ENCODE measurements around the gene TBC1D22A.
A peak's percentile ranks its signal among the peaks of the same experiment; 100 is the strongest.
"Not testable (repeated sequence)": the region's sequence is repeated elsewhere in the genome, so short reads cannot be mapped to it uniquely, and the experiment has no call there.

TBC1D22A gene

GRCh38 chr22:46815132-46815531, 52.7 kb downstream of the TBC1D22A start:
- DNase-seq, result peak; percentile 32

GRCh38 chr22:46815559-46815895, 53.1 kb downstream of the TBC1D22A start:
- DNase-seq, result no peak

GRCh38 chr22:46815896-46816731, 53.7 kb downstream of the TBC1D22A start:
- DNase-seq, result peak; percentile 55

GRCh38 chr22:46817390-46817789, 54.9 kb downstream of the TBC1D22A start:
- not testable (repeated sequence) for DNase-seq

- DNase-seq, result no peak
Observed at GRCh38 chr22:46823248-46823647, 60.8 kb downstream of the TBC1D22A start.

GRCh38 chr22:46823654-46824053, 61.2 kb downstream of the TBC1D22A start:
- DNase-seq, result no peak

GRCh38 chr22:46824344-46824909, 62.0 kb downstream of the TBC1D22A start:
- no peak for DNase-seq

- DNase-seq, result no peak
Observed at GRCh38 chr22:46824980-46825544, 62.6 kb downstream of the TBC1D22A start.

- DNase-seq, result no peak
Observed at GRCh38 chr22:46826438-46827135, 64.1 kb downstream of the TBC1D22A start.

GRCh38 chr22:46827136-46827780, 64.8 kb downstream of the TBC1D22A start:
- DNase-seq, result peak; percentile 83

GRCh38 chr22:46827781-46828180, 65.3 kb downstream of the TBC1D22A start:
- no peak for DNase-seq

- DNase-seq, result no peak
Observed at GRCh38 chr22:46828323-46828900, 66.0 kb downstream of the TBC1D22A start.

- peak; percentile 37 for DNase-seq
Observed at GRCh38 chr22:46829117-46829891, 66.9 kb downstream of the TBC1D22A start.

- no peak for DNase-seq
Observed at GRCh38 chr22:46829941-46830715, 67.7 kb downstream of the TBC1D22A start.

- peak; percentile 50 for DNase-seq
Observed at GRCh38 chr22:46830841-46831240, 68.4 kb downstream of the TBC1D22A start.

- DNase-seq, result peak; percentile 76
Observed at GRCh38 chr22:46833228-46833627, 70.8 kb downstream of the TBC1D22A start.

GRCh38 chr22:46834021-46834737, 71.7 kb downstream of the TBC1D22A start:
- no peak for DNase-seq

- DNase-seq, result no peak
Observed at GRCh38 chr22:46835288-46835687, 72.8 kb downstream of the TBC1D22A start.

- no peak for DNase-seq
Observed at GRCh38 chr22:46835693-46836092, 73.2 kb downstream of the TBC1D22A start.

- DNase-seq, result no peak
Observed at GRCh38 chr22:46841522-46841921, 79.1 kb downstream of the TBC1D22A start.
